ENCODE results near the gene MOXD1.

DNA sequence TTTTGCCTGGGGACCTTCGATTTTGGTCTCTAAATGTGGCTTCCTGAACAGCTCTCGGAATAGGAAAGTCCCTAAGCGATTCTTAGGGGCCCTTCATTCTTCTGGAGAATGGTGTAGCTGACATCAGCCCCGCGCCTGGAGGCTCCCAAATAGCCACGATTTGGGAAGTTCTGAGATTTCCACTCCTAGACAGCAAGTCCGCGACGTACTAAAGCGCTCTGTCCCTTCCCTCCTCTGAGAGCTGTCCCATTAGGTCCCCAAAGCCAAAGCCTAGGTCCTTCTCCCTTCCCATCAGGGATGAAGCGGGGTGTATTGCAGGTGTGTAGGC is 756 bp downstream of the MOXD1 start:
- no peak for TF ChIP-seq CTCF (IDR thresholded peaks at IDR 0.05; ENCODE audit: poor library complexity)
- TF ChIP-seq EZH2 (IDR thresholded peaks at IDR 0.05; ENCODE audit: borderline replicate concordance), result no peak

Data from hepatocyte (in vitro differentiated cells).